Stomach (tissue), 9 donors: ENCODE measurements around the gene GLRA1. TPM values are rescaled to one million over a fixed set of nuclear protein-coding genes. Genes with fewer than 3 reads are reported as not detected.
"Not testable (repeated sequence)": the region's sequence is repeated elsewhere in the genome, so short reads cannot be mapped to it uniquely, and the experiment has no call there.

Experiments used
- DNase-seq, 2 donors: peaks; one replicate each; pipeline versions ENCODE4 v3.0.0 to v3.0.0-alpha.2; 2013 to 2019
- H3K27ac ChIP-seq, 5 donors: fragments of 200-600 bp in 4 of 5; sonication (generic) in 4 of 5; one replicate each; pipeline ENCODE4 v1.5.1; 2013 to 2019; ENCODE audit warnings: mild to moderate bottlenecking in 1 of 5, moderate library complexity in 1 of 5
- H3K27me3 ChIP-seq, 3 donors: fragments of 200-600 bp; sonication (generic); one replicate each; pipeline ENCODE4 v1.5.1; 2017 to 2019; ENCODE audit warnings: mixed run types in 1 of 3
- H3K36me3 ChIP-seq, 4 donors: fragments of 200-600 bp; sonication (generic); 1 replicate in 3 of 4; 2 replicates in 1 of 4; pipeline ENCODE4 v1.5.1; 2016 to 2019
- H3K4me1 ChIP-seq, 4 donors: fragments of 200-600 bp; sonication (generic); one replicate each; pipeline ENCODE4 v1.5.1; 2016 to 2019
- H3K4me3 ChIP-seq, 4 donors: fragments of 200-600 bp; sonication (generic) in 3 of 4; one replicate each; pipeline ENCODE4 v1.5.1; 2016 to 2019; ENCODE audit warnings: mild to moderate bottlenecking in 1 of 4
- H3K9me3 ChIP-seq, 4 donors: fragments of 200-600 bp; sonication (generic); one replicate each; pipeline ENCODE4 v1.5.1; 2016 to 2019
- EP300 ChIP-seq: sonication (generic); formaldehyde crosslinking; IDR thresholded peaks from one replicate; pipeline ENCODE4 v1.6.1; 2017; ENCODE audit warnings: antibody characterized with exemption
- POLR2A ChIP-seq, 4 donors: fragments of 450-650 bp; IDR thresholded peaks; one replicate each; pipeline ENCODE4 v1.6.1; 2016; ENCODE audit warnings: antibody characterized with exemption in 4 of 4, control low read depth in 2 of 4, mild to moderate bottlenecking in 1 of 4, moderate library complexity in 1 of 4
- POLR2AphosphoS5 ChIP-seq, 3 donors: sonication (generic); formaldehyde crosslinking; IDR thresholded peaks; one replicate each; pipeline ENCODE4 v1.6.1; 2016; ENCODE audit warnings: antibody characterized with exemption in 3 of 3
- WGBS, 5 donors: extraction: QIAGEN DNeasy Blood & Tissue Kit in 3 of 5; methylation state at CpG; one replicate each; pipeline versions ENCODE4 v1.1.5 to v1.1.7; 2013 to 2018; 5-methylcytosine and 5-hydroxymethylcytosine counted together
- intact Hi-C: fragments of 100-400 bp; cut with DNase I; formaldehyde crosslinking; loops from one replicate; pipeline ENCODE4 v1.15.1; 2023; ENCODE audit warnings: low total_unique reads
- polyA plus RNA-seq, 3 donors: library from polyadenylated mRNA; stranded (reverse); fragments of 200-250 nt; gene quantifications; one replicate each; pipeline ENCODE4 v1.2.3, GENCODE V29; 2013
- total RNA-seq, 5 donors: library from RNA; depleted of rRNA; stranded (reverse); fragments of >200 nt; gene quantifications; one replicate each; pipeline versions ENCODE4 v1.1.0 to v1.2.3, GENCODE V29; 2014 to 2016
- TF ChIP-seq, protein P1 (sequence below), 7 experiments: fragments of 450-650 bp in 4 of 7; fragments of 200-600 bp in 3 of 7; sonication (generic) in 3 of 7; IDR thresholded peaks; one replicate each; pipeline ENCODE4 v1.5.1; 2016 to 2019; ENCODE audit warnings: antibody characterized with exemption in 7 of 7, control low read depth in 2 of 7, mild to moderate bottlenecking in 1 of 7
- donor health status: healthy with polysubstance abuse.
- donor health status: Bipolar disorder and iron deficiency.
- donor health status: healthy.

Gene GLRA1
- total and polyA plus RNA-seq, 8 donors, result not detected

DNA sequence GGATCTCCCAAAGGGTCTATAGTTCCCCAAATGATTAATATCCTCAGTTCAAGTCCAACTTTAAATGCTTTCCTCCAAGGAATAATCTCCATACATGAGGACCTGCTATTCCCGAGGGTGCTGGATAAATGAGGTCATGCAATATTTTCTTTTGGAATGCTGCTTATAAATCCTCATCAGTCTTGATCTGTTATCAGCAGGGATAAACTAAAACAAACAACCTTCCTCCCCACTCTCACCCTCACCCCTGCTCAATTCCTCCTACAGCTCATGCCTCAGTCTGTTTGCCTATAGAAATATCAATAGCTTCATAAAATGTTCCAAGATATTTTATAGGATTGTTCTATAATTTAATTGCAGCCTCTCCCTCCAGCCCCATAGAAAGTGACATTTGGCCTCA lies 61.1 kb downstream of the GLRA1 start:
- WGBS, 5 donors, result 36 to 60% (median 52%) methylated on average over 1 of the region's 1 CpG
- no peaks in the 10 kb centered on the region for H3K4me1 ChIP-seq
- DNase-seq, result no peak
- intact Hi-C loops, result no loop called here
- no peak overlapping the region for H3K4me3 ChIP-seq
- no peak for TF ChIP-seq POLR2A (IDR thresholded peaks at IDR 0.05)
- no peak for TF ChIP-seq POLR2AphosphoS5 (IDR thresholded peaks at IDR 0.05)
- TF ChIP-seq, protein P1, sequence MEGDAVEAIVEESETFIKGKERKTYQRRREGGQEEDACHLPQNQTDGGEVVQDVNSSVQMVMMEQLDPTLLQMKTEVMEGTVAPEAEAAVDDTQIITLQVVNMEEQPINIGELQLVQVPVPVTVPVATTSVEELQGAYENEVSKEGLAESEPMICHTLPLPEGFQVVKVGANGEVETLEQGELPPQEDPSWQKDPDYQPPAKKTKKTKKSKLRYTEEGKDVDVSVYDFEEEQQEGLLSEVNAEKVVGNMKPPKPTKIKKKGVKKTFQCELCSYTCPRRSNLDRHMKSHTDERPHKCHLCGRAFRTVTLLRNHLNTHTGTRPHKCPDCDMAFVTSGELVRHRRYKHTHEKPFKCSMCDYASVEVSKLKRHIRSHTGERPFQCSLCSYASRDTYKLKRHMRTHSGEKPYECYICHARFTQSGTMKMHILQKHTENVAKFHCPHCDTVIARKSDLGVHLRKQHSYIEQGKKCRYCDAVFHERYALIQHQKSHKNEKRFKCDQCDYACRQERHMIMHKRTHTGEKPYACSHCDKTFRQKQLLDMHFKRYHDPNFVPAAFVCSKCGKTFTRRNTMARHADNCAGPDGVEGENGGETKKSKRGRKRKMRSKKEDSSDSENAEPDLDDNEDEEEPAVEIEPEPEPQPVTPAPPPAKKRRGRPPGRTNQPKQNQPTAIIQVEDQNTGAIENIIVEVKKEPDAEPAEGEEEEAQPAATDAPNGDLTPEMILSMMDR (IDR thresholded peaks at IDR 0.05), result no peak
- no peak for TF ChIP-seq EP300
- H3K9me3 ChIP-seq, result no peaks in the 10 kb centered on the region
- H3K36me3 ChIP-seq, result no peaks in the 10 kb centered on the region
- H3K27ac ChIP-seq, result no peak overlapping the region
- no peaks in the 10 kb centered on the region for H3K27me3 ChIP-seq

DNA sequence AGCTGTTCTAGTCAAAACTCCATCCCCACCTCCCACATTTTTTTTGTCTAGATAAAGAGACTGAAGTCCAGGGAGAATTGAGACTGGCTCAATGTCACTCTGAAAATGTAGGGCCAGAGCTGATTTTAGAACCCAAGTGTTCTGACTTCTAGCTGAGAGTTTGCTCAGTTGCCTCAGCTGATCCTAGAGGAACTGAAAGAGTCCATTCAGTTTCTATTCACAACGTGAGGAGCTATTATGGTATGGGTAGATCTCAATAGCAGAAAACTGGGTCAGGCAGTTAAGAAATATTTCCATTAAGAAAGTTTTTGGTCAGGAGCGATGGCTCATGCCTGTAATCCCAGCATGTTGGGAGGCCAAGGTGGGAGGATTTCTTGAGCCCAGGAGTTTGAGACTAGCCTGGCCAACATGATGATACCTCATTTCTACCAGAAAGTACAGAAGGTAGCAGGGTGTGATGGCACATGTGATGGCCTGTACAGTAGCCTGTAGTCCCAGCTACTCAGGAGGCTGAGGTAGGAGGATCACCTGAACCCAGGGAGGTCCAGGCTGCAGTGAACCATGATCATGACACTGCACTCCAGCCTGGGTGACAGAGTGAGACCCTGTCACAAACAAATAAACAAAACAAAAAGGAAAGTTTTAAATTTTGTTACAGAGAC lies 61.7 kb downstream of the GLRA1 start:
- H3K27ac ChIP-seq, result no peak overlapping the region
- H3K27me3 ChIP-seq, result no peaks in the 10 kb centered on the region
- no peak overlapping the region for H3K4me3 ChIP-seq
- intact Hi-C loops, result no loop called here
- TF ChIP-seq, protein P1 (IDR thresholded peaks at IDR 0.05), result no peak
- no peak for TF ChIP-seq EP300
- no peak for TF ChIP-seq POLR2AphosphoS5 (IDR thresholded peaks at IDR 0.05)
- no peak for TF ChIP-seq POLR2A (IDR thresholded peaks at IDR 0.05)
- H3K36me3 ChIP-seq, result no peaks in the 10 kb centered on the region
- no peaks in the 10 kb centered on the region for H3K9me3 ChIP-seq
- 69 to 83% (median 79%) methylated on average over 2 of the region's 2 CpGs for WGBS, 5 donors
- DNase-seq, result no peak
- no peaks in the 10 kb centered on the region for H3K4me1 ChIP-seq

DNA sequence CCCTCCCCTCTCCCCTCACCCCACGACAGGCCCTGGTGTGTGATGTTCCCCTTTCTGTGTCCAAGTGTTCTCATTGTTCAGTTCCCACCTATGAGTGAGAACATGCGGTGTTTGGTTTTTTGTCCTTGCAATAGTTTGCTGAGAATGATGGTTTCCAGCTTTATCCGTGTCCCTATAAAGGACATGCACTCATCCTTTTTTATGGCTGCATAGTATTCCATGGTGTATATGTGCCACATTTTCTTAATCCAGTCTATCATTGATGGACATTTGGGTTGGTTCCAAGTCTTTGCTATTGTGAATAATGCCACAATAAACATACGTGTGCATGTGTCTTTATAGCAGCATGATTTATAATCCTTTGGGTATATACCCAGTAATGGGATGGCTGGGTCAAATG lies 63.8 kb downstream of the GLRA1 start:
- H3K27me3 ChIP-seq, DNase-seq, intact Hi-C loops, H3K36me3 ChIP-seq, H3K4me3 ChIP-seq, H3K4me1 ChIP-seq, H3K9me3 ChIP-seq, H3K27ac ChIP-seq: not testable (repeated sequence)
- 88 to 94% (median 92%) methylated on average over 3 to 4 of the region's 4 CpGs for WGBS, 5 donors

DNA sequence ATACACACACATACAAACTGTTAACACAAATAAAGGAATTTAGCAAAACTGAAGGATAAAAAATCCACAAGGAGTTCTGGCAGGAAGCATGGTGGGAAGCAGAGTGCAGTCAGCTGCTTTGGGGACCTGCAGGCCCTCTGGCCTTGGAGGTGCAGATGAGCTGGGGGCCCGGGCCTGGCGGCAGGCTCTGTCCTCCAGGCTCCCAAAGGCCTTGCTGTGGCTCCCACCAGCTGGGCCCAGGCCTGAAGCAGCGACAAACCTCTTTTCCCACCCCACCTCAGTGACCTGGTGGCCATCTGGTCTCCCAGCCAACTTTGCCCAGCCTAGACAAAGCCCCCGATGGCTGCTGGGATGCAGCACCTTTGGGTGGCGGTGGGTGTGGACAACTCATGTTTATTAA lies 67.8 kb downstream of the GLRA1 start:
- 84 to 93% (median 92%) methylated on average over 4 to 5 of the region's 5 CpGs for WGBS, 5 donors
- H3K36me3 ChIP-seq, result no peaks in the 10 kb centered on the region

DNA sequence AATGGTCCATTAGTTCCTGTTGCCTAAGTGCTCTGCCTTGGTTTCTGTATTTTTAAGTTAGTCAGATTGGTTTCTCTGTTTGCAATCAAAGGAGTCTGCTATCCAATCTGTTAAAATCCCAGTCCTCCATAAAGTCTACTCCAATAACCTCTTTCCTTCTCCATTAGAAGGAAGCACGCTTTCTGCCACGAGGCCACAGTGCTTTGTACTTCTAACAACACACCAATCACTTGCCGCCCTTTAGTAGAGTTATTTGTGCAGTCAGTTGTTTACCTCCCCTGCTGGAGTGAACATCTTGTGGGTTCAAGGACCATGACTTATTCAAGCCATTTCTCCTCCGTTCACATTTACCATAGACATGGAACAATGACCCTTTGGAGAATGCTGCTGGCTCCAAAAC lies 69.0 kb downstream of the GLRA1 start:
- no peak for DNase-seq
- TF ChIP-seq EP300, result no peak
- TF ChIP-seq, protein P1 (IDR thresholded peaks at IDR 0.05), result no peak
- no peak for TF ChIP-seq POLR2A (IDR thresholded peaks at IDR 0.05)
- no peak for TF ChIP-seq POLR2AphosphoS5 (IDR thresholded peaks at IDR 0.05)
- Histone ChIP-seq H3K27ac (no peak overlapping the region), H3K4me1 (no peaks in the 10 kb centered on the region), H3K27me3 (no peaks in the 10 kb centered on the region), H3K4me3 (no peak overlapping the region), H3K9me3 (no peaks in the 10 kb centered on the region), H3K36me3 (no peaks in the 10 kb centered on the region)
- 89 to 91% (median 90%) methylated on average over 4 of the region's 4 CpGs for WGBS, 5 donors
- intact Hi-C loops, result no loop called here

More for the DNA sequence above, 67.8 kb downstream of the GLRA1 start:
- Histone ChIP-seq H3K9me3 (no peaks in the 10 kb centered on the region), H3K27me3 (no peaks in the 10 kb centered on the region), H3K4me3 (no peak overlapping the region), H3K4me1 (no peaks in the 10 kb centered on the region), H3K27ac (no peak overlapping the region)
- intact Hi-C loops, result no loop called here
- TF ChIP-seq POLR2AphosphoS5 (IDR thresholded peaks at IDR 0.05) (no peak), EP300 (no peak)
- TF ChIP-seq, protein P1 (IDR thresholded peaks at IDR 0.05), result no peak
- no peak for DNase-seq
